Heart left ventricle (tissue), 13 donors: ENCODE data around the gene UVRAG.

Experiments
- POLR2A ChIP-seq, 2 donors: fragments of 450-650 bp; IDR thresholded peaks; one replicate each; pipeline ENCODE4 v1.6.1; 2017; ENCODE audit warnings: antibody characterized with exemption in 2 of 2, mild to moderate bottlenecking in 2 of 2, moderate library complexity in 2 of 2
- TF ChIP-seq, protein P1 (sequence below), 12 donors: fragments of 200-600 bp; sonication (generic) in 4 of 12; IDR thresholded peaks; one replicate each; pipeline versions ENCODE4 v1.5.0 to v1.8.0; 2018 to 2022; ENCODE audit warnings: antibody characterized with exemption in 12 of 12, mild to moderate bottlenecking in 5 of 12
- donor health status: ischemic (EF 13 %, LVEDD 7.1; RV severe dilation, severe dysfunction).
- donor health status: DM: no; HTN: yes; CAD: no.
- donor health status: DM: no; HTN: no; CAD: no.
- donor health status: ischemic (EF 25% LVEDD 6.9; RV normal size, moderate dysfunction).
- donor health status: ischemic (EF 25% LVEDD 5.7; RV mildly dilated, moderate dysfunction).
- donor health status: ischemic (EF 35%, LVEDD 5.7; RV mildly dilated, moderate dysfunction).
- donor health status: nonischemic (EF 11% LVEDD 7.7; RV severe dilation, severe dysfunction).
- donor health status: DM: yes; HTN: yes; CAD: no.
- donor health status: PGD.
- donor health status: ischemic (EF 29% LVEDD 5.4; RV normal size, mild dysfunction).
- donor health status: nonischemic (EF 23%, LVEDD 6.1; RV moderate dilation, normal function).

DNA sequence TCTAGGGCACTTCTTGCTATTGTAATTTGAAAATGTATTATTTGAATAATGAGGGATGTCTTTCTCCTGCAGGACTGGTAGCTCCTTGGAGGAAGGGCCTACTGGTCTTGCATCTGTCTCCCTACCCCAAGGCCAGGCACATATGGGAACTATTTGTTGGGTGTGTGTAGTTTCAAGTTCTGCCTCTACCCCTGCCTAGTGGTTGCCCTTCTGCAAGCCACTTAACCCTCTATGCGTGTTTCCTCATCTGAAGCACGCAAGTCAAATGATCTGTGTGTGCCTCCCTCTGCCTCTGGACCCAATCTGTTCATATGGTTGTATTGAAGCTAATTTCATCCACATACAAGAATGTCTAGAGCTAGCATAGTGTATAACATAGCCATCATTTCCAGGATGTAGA is 324.3 kb downstream of the UVRAG start:
- TF ChIP-seq POLR2A (IDR thresholded peaks at IDR 0.05): no peak
- TF ChIP-seq, protein P1, sequence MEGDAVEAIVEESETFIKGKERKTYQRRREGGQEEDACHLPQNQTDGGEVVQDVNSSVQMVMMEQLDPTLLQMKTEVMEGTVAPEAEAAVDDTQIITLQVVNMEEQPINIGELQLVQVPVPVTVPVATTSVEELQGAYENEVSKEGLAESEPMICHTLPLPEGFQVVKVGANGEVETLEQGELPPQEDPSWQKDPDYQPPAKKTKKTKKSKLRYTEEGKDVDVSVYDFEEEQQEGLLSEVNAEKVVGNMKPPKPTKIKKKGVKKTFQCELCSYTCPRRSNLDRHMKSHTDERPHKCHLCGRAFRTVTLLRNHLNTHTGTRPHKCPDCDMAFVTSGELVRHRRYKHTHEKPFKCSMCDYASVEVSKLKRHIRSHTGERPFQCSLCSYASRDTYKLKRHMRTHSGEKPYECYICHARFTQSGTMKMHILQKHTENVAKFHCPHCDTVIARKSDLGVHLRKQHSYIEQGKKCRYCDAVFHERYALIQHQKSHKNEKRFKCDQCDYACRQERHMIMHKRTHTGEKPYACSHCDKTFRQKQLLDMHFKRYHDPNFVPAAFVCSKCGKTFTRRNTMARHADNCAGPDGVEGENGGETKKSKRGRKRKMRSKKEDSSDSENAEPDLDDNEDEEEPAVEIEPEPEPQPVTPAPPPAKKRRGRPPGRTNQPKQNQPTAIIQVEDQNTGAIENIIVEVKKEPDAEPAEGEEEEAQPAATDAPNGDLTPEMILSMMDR (IDR thresholded peaks at IDR 0.05): no peak
